Measurements from ENCODE around the gene BPHL. TPM values are rescaled to one million over a fixed set of nuclear protein-coding genes. Genes with fewer than 3 reads are reported as not detected.
A peak's percentile ranks its signal among the peaks of the same experiment; 100 is the strongest.

The BPHL gene
- total and polyA plus RNA-seq, 10 of the 15 experiments (the other 5 are each of a cell fraction or from before 2014, with no cell fraction given) = 8.0 to 17.8 (median 12.4) TPM

DNA sequence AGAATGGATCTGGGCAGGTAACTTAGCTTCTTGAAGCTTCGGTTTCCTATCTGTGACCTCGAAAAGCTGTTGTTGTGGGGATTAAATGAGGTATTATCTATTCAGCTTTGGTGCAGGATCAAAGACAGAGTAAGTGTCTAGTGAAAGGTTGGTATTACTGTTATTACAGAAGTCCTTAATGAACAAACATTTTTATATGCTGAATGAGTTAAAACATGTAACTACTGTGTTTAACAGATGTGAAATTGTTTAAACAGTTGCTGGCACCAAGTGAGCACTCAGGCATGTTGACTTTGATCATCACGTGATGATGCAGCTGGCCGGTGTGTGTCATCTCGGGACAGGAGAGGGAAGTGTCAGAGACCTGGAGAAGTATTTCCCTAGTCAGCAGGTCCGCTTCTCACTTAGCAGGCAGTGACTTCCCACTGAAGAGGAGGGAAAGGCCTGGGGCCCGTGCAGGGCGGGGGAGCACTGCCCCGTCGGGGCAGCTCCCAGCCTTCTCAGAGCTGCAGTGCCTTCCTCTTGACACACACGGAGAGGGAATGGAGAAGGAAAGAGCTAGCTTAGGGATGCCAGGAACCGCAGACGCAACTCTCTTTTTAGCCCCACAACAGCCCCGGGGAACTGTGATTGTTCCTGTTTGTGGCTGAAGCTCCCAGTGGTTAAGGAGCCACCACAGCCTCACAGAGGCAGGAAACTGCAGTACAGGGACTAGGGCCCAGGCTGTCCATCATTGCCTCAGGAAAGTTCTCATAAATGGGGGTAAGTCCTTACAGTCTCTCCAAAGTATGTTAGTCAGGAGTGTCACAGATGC lies 20.8 kb downstream of the BPHL start:
- in situ Hi-C loops (cut with MboI) (no loop called here), intact Hi-C loops (cut with micrococcal nuclease; ENCODE audit: unreplicated experiment) (no loop called here)
- no peaks in the 10 kb centered on the region for H4K20me1 ChIP-seq (ENCODE audit: control insufficient read depth, insufficient read depth)
- WGBS (ENCODE audit: insufficient coverage, insufficient replicate concordance, low lambda C conversion rate, missing lambda C conversion rate) = 56% methylated on average over 14 of the region's 14 CpGs
- no peak overlapping the region for H3K4me3 ChIP-seq
- BruUV-seq (replicated peaks) = no TSS peak
- RAD21 ChIA-PET (ENCODE audit: unreplicated experiment) = interaction anchor here (1.0 kb wide), 1 partner anchor 112 kb away, joined by 3 read pairs; no protein-coding TSS in a partner anchor
- POLR2A ChIA-PET = no interaction called here
- H3K4me2 ChIP-seq (ENCODE audit: control insufficient read depth, insufficient read depth) = peak overlapping the region; percentile 26
- no peak overlapping the region for H3K9ac ChIP-seq (ENCODE audit: control insufficient read depth, insufficient read depth, low read length)
- no peaks in the 10 kb centered on the region for H3K9me3 ChIP-seq (replicated peaks; ENCODE audit: control insufficient read depth, insufficient read depth, low read length)
- SMC1A ChIA-PET (ENCODE audit: uncharacterized antibody, unreplicated experiment) = interaction anchor here (0.6 to 1.2 kb wide), 4 partner anchors 20 to 1319 kb away, joined by 3 to 5 read pairs (median 3); no protein-coding TSS in a partner anchor
- H3K4me1 ChIP-seq (ENCODE audit: control insufficient read depth, insufficient read depth, low read length) = peaks cover 7% of the 10 kb centered on the region
- H2AFZ ChIP-seq (ENCODE audit: control insufficient read depth, low read depth, low read length) = peak overlapping the region; percentile 46
- CTCF ChIA-PET = interaction anchor here (0.6 to 1.7 kb wide), 6 partner anchors 8 to 112 kb away, joined by 3 to 5 read pairs (median 4); partner anchors contain the start of gene TUBB2A
- FAIRE-seq = peak; percentile 27
- H3K27ac ChIP-seq (ENCODE audit: control insufficient read depth, insufficient read depth) = no peak overlapping the region
- no peaks in the 10 kb centered on the region for H3K36me3 ChIP-seq (ENCODE audit: control insufficient read depth in 2 of 2, insufficient read depth in 2 of 2, low read length in 1 of 2)
- no peaks in the 10 kb centered on the region for H3K27me3 ChIP-seq (replicated peaks in 1 of 2; ENCODE audit: control insufficient read depth in 2 of 2, insufficient read depth in 2 of 2, low read length in 1 of 2)
- no peak for DNase-seq (ENCODE audit: low read depth, low spot score)
- ATAC-seq = peak; percentile 69
- H3K79me2 ChIP-seq (ENCODE audit: control insufficient read depth, insufficient read depth, low read length) = no peaks in the 10 kb centered on the region
- TF ChIP-seq POLR2AphosphoS2 (IDR thresholded peaks at IDR 0.05; ENCODE audit: low read depth, low read length) (no peak), IRF4 (IDR thresholded peaks at IDR 0.05; ENCODE audit: low read depth, low read length) (no peak), SUPT20H (IDR thresholded peaks at IDR 0.05; ENCODE audit: borderline replicate concordance, control insufficient read depth, low read depth, low read length) (no peak), SREBF2 (IDR thresholded peaks at IDR 0.05; ENCODE audit: low read length) (no peak), IKZF2 (IDR thresholded peaks at IDR 0.05) (0 out of 4 replicates have a peak, but pooled peaks of 1 of the 2 experiments have one; percentile 12), ZNF274 (IDR thresholded peaks at IDR 0.05; ENCODE audit: insufficient read depth, insufficient read length) (no peak), ETV6 (conservative IDR thresholded peaks at IDR 0.05 in 1 of 2, IDR thresholded peaks at IDR 0.05 in 1 of 2; ENCODE audit: borderline replicate concordance in 1 of 2, low read depth in 1 of 2) (no peak), EP300 (IDR thresholded peaks at IDR 0.05; ENCODE audit: borderline replicate concordance in 1 of 2, control insufficient read depth in 1 of 2, low read depth in 2 of 2, low read length in 2 of 2) (no peak), GATAD2B (conservative IDR thresholded peaks at IDR 0.05; ENCODE audit: low read depth) (no peak), RUNX3 (IDR thresholded peaks at IDR 0.05; ENCODE audit: low read length) (0 out of 2 replicates have a peak, but pooled peaks have one; percentile 33), IKZF1 (conservative IDR thresholded peaks at IDR 0.05) (peak; percentile 37; the same call in 1 of the 2 replicates), SIN3A (IDR thresholded peaks at IDR 0.05; ENCODE audit: low read depth, low read length) (no peak), BCL11A (IDR thresholded peaks at IDR 0.05; ENCODE audit: low read depth, low read length) (no peak), SP1 (IDR thresholded peaks at IDR 0.05; ENCODE audit: low read depth, low read length) (no peak), ASH2L (IDR thresholded peaks at IDR 0.05; ENCODE audit: borderline replicate concordance, low read depth) (no peak), SMC3 (IDR thresholded peaks at IDR 0.05; ENCODE audit: borderline replicate concordance, low read length) (no peak), FOXK2 (IDR thresholded peaks at IDR 0.05) (peak; percentile 26; the same call in 1 of the 2 replicates), BHLHE40 (IDR thresholded peaks at IDR 0.05; ENCODE audit: borderline replicate concordance in 1 of 2, low read depth in 2 of 2, low read length in 1 of 2) (peak; percentile 48 to 60)
- TF ChIP-seq, protein P1, sequence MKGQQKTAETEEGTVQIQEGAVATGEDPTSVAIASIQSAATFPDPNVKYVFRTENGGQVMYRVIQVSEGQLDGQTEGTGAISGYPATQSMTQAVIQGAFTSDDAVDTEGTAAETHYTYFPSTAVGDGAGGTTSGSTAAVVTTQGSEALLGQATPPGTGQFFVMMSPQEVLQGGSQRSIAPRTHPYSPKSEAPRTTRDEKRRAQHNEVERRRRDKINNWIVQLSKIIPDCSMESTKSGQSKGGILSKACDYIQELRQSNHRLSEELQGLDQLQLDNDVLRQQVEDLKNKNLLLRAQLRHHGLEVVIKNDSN (IDR thresholded peaks at IDR 0.05; ENCODE audit: borderline replicate concordance, extremely low read length, insufficient read depth, low read depth, low read length) = peak; percentile 68
- TF ChIP-seq, protein P2, sequence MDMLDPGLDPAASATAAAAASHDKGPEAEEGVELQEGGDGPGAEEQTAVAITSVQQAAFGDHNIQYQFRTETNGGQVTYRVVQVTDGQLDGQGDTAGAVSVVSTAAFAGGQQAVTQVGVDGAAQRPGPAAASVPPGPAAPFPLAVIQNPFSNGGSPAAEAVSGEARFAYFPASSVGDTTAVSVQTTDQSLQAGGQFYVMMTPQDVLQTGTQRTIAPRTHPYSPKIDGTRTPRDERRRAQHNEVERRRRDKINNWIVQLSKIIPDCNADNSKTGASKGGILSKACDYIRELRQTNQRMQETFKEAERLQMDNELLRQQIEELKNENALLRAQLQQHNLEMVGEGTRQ (IDR thresholded peaks at IDR 0.05; ENCODE audit: borderline replicate concordance, low read depth, low read length) = no peak; the same call in 1 of the 2 replicates
- TF ChIP-seq, protein P3, sequence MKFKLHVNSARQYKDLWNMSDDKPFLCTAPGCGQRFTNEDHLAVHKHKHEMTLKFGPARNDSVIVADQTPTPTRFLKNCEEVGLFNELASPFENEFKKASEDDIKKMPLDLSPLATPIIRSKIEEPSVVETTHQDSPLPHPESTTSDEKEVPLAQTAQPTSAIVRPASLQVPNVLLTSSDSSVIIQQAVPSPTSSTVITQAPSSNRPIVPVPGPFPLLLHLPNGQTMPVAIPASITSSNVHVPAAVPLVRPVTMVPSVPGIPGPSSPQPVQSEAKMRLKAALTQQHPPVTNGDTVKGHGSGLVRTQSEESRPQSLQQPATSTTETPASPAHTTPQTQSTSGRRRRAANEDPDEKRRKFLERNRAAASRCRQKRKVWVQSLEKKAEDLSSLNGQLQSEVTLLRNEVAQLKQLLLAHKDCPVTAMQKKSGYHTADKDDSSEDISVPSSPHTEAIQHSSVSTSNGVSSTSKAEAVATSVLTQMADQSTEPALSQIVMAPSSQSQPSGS (IDR thresholded peaks at IDR 0.05; ENCODE audit: low read length) = no peak
